SH-SY5Y (cell line): ENCODE data around the gene CLMN.

Source experiments
- GATA2 ChIP-seq: IDR thresholded peaks from 2 replicates; pipeline ENCODE4 v1.6.1; 2011; ENCODE audit warnings: mild to moderate bottlenecking, low read depth, low read length
- GATA3 ChIP-seq: IDR thresholded peaks from 2 replicates; pipeline ENCODE4 v1.6.1; 2011; ENCODE audit warnings: low read depth, mild to moderate bottlenecking, low read length, moderate library complexity

DNA sequence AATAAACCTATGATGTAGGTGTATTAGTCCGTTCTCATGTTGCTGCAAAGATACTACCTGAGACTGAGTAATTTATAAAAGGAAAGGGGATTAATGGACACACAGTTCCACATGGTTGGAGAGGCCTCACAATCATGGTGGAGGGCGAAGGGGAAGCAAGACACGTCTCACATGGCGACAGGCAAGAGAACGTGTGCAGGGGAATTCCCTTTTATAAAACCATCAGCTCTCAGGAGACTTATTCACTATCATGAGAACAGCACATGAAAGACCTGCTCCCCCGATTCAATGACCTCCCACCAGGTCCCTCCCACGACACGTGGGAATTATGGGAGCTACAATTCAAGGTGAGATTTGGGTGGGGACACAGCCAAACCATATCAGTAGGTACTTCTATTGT is 103.7 kb downstream of the CLMN start:
- no peak for TF ChIP-seq GATA2
- TF ChIP-seq GATA3: no peak
